HG02642 (cell line): ENCODE results near the gene ANXA6.

Experiments
- ATAC-seq: cut with Tn5 transposase; IDR thresholded peaks from one replicate; pipeline ENCODE4 v1.9.1; 2021; ENCODE audit warnings: mild to moderate bottlenecking; ENCODE audit not compliant: unreplicated experiment, poor library complexity

The ANXA6 gene

DNA sequence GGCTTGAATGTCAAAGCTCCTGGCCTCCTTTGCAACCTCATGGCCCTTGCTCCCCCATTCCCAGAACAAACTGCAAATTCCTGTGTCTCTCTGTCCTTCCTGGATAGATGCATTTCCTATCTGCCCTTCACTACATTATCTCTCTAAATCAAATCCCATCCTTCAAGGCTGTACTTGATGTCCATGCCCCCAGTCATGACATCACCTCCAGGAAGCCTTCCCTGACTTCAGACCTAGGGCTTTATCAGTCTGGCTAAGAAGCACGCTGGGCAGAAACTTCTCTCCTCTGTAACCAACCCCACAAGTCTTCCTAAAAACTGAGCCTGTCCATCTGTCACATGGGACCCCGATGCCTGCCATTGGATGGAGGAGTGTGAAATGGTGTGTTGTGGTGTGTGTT is 51.1 kb downstream of the ANXA6 start:
- ATAC-seq: no peak

DNA sequence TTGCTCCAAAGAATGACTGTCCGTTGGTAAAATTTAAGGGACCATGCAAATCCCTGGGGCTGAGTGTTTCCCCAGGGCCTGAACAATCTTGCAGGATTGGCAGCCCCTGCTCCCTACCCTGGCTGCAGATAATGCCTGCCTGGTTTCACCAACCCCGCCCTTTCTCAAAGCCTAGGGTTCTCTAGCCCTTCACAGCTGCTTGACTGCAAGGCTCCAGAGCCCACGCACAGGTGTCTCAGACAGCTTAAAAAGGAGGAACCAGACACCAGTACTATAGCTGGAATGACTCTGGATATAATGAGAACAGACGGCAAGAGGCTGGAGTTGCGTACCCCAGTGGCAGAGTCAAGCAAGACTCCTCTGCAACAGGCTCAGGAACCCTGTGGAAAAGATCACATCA is 51.5 kb downstream of the ANXA6 start:
- no peak for ATAC-seq

DNA sequence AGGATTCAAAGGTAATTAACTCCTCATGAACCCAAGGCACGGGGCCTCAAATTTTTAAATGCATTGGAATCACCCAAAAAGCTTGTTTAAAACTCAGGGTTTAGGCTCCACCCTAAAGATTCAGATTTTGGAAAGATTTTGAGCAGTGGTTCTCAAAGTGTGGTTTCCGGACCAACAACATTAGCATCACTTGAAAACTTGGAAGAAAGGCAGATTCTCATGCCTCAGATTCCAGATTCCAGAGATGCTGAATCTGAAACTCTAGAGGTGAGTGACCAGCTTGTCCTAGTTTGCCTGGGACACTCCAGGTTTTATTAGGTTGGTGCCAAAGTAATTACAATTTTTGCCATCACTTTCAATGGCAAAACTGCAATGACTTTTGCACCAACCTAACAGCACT is 52.0 kb downstream of the ANXA6 start:
- no peak for ATAC-seq

DNA sequence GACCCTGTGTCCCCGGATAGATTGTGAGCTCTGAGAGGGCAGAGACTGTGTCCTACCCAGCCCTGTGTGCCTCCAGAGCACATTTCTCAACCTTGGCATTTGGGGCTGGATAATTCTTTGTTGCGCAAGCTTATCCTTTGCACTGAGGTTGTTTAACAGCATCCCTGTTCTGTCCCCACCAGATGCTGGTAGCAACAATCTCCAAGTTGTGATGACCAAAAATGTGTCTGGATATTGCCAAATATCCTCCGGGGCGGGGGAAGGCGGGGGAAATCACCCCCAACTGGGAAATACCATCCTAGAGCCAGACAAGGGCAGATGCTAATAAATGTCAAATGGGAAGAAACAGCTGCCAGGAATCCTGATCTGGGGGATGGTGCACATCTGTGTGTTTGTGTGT is 52.8 kb downstream of the ANXA6 start:
- ATAC-seq: no peak

- ATAC-seq: no peak
Observed at GRCh38 chr5:151101746-151102145, 55.8 kb downstream of the ANXA6 start.

- no peak for ATAC-seq
Observed at GRCh38 chr5:151101151-151101550, 56.4 kb downstream of the ANXA6 start.

GRCh38 chr5:151100681-151101080 is 56.9 kb downstream of the ANXA6 start:
- ATAC-seq: no peak

DNA sequence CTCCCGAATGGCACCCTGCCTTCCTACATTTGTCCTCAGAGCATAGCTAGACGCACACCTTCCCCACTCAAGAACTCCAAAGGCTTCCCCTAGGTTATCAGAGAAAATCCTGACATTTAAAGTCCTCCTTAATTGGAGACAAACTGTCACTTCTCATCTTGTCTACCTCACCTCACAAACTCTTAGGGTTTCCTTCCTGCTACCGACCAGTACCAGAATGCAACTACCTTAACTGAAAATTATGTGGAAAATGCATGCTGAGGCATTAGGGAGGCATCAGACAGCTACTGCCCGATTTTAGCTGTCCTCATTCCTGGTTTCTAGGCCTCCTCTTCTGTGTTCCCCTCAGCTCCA is 58.8 kb downstream of the ANXA6 start:
- ATAC-seq: no peak

- ATAC-seq: peak; percentile 38
Observed at GRCh38 chr5:151097820-151098767, 59.5 kb downstream of the ANXA6 start.

DNA sequence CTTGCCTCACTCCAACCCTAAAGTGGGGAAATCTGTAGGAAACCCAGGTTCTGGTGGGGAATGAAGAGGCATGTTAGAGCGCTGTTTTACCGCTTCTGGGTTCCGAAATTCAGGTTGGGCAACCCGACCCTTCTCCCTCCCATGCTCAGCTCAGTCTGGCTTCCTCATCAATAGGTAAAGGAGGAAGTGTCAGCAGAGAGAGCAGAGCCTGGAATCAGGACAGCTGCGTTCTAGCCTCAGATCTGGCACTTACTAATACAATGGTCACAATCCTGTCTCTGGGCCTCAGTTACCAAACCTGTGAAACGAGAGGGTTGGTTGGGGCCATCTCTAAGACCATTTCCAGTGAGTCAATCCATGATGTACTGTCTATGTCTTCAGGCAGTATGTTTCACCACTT is 60.5 kb downstream of the ANXA6 start:
- ATAC-seq: no peak

DNA sequence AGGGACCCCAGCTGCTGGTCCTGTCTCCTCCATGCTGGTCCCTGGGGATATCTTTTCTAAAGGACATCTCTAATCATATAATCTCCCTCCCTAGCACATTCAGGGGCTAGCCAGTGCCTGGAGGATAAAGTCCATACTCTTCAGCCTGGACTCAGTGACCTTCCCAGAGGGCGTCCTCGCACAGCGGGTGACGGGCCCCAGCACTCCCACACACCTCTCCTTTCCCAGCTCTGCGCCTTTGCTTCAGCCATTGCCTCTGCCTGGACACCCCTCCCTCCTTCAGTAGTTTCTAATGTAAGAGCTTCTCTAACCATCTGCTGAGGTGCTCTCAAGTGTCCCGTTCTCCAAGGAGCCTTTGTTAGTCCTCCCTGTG is 61.6 kb downstream of the ANXA6 start:
- ATAC-seq: no peak

- ATAC-seq: no peak
Observed at GRCh38 chr5:151095341-151096000, 62.1 kb downstream of the ANXA6 start.

- ATAC-seq: no peak
Observed at GRCh38 chr5:151094852-151095245, 62.7 kb downstream of the ANXA6 start.

DNA sequence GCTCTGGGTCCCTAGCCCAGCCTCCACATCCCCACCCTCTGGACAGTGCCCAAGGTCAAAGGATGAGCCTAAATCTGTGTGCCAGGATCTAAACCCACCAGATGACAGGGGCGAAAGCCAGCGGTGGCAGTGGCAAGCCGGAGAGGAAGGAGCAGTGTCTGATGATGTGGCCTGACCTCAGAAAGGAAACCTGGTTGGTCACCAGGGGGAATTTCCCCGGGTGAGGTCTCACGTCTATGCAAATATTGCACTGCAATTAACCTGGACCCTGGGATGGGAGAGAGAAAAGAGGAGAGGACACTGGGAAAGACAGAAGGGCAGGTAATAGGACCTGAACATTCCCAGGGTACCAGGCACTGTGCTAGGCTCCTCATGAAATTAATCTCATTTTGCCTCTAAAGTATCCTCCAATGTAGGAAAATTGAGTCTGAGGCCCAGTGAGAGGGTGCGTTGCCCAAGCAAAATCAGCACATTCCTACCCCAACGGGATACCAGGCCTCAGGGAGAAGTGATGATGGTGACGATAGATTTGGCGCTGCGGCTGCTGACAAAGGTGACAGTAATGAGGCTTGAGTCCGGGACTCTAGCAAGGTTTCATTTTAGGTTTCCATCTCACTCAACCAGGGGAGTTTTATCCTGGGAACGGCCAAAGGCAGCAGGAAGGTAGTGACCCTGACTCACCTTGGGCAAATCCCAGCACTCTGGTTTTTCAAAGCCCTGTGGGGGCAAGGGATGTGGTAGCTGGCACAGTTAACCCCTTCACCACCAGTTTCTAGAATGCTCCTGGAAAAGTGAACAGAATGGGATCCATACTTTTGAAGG is 63.3 kb downstream of the ANXA6 start:
- peak; percentile 83 for ATAC-seq

- ATAC-seq: no peak
Observed at GRCh38 chr5:151093476-151093889, 64.1 kb downstream of the ANXA6 start.

GRCh38 chr5:151092762-151093161 is 64.8 kb downstream of the ANXA6 start:
- ATAC-seq: no peak

DNA sequence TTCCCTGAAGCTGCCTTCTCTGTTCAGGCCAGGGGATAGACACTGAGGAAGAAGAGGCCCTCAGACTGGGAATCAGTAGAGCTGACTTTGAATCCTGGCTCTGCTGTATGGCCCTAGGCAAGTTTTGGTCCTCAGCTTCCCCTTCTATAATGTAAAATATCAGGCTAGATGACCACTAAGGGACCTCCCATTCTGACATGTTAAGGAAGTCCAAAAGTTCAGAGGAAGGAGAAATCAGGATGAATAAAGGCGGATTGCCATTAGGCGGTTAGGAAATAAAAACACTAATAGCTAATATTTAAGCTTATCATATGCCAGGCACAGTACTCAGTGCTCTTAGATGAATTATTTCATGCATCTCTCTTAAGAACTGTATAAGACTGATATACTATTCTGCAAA is 67.9 kb downstream of the ANXA6 start:
- no peak for ATAC-seq

- no peak for ATAC-seq
Observed at GRCh38 chr5:151088986-151089385, 68.6 kb downstream of the ANXA6 start.

DNA sequence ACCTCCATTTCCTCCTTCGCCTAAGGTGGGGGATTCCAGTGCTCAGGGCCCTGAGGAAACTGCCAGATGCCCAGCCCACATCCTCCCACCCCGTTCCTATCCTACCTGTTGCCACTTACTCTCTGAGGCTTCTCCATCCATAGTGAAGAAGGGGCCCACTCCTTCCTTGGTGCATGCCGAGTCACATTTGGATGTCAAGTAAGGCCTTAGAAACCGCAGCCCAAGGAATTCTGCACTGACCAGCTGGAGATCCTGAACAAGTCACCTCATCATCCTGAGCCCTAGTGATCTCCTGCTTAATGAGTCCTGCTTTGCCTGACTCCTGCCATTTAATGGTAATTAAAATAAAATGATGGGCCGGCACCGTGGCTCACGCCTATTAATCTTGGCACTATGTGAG is 70.1 kb downstream of the ANXA6 start:
- ATAC-seq: no peak

DNA sequence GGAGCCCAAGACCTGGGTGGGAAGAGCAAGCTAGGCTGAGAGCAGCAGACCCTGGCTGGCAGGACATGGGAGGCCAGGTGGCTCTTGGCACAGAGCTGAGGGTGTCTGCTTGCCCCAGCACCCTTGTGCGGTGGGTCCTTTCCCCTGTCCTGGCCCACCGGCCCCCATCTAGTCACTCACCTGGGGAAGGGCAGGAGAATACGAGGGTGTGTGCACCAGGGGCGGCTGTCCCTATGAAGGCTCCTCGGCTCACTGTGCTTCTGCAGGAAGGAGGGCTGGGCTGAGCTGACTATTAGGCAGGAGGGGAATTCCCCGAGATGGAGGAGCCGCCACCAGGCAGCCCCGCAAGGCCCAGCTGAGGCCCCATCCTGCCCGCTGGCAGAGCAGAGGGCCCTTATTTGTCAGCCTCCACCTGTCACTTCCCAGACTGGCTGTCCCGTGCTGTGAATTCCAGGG is 70.6 kb downstream of the ANXA6 start:
- peak; percentile 80 for ATAC-seq
